ENCODE results near the gene POLR3H. TPM values are rescaled to one million over a fixed set of nuclear protein-coding genes. Genes with fewer than 3 reads are reported as not detected.

POLR3H gene
- total RNA-seq, 1 donor from 2014 or later, result 44.5 TPM

- Histone ChIP-seq H3K9me3 (ENCODE audit: insufficient read depth, low read depth, low read length) (no peaks in the 10 kb centered on the region), H3K4me2 (ENCODE audit: low read length) (peak overlapping the region; percentile 64), H3K4me3 (ENCODE audit: insufficient read depth, low read depth, low read length) (no peak overlapping the region), H3K36me3 (ENCODE audit: insufficient read depth, low read length) (no peaks in the 10 kb centered on the region), H3K9ac (ENCODE audit: low read length) (peak overlapping the region; percentile 68), H3K4me1 (ENCODE audit: insufficient read depth, low read length) (peaks cover 45% of the 10 kb centered on the region), H3K27ac (ENCODE audit: low read depth, low read length) (peak overlapping the region; percentile 56), H3K27me3 (ENCODE audit: insufficient read depth, low read length) (no peaks in the 10 kb centered on the region), H3K79me2 (ENCODE audit: insufficient read depth, low read length) (peaks cover 83% of the 10 kb centered on the region), H4K20me1 (ENCODE audit: insufficient read depth, low read length) (peaks cover 76% of the 10 kb centered on the region), H2AFZ (ENCODE audit: low read depth, low read length) (no peak overlapping the region)
- FAIRE-seq, result no peak
- H3K36me3 Mint-ChIP-seq (ENCODE audit: low read depth, unreplicated experiment), result no peaks in the 10 kb centered on the region
- TF ChIP-seq CTCF (IDR thresholded peaks at IDR 0.05; ENCODE audit: insufficient read depth, low read depth, low read length) (no peak), EZH2 (IDR thresholded peaks at IDR 0.05; ENCODE audit: insufficient read depth, low read length) (no peak)
- H3K4me3 Mint-ChIP-seq (ENCODE audit: unreplicated experiment), result no peak overlapping the region
- peak overlapping the region; percentile 10 for H3K27ac Mint-ChIP-seq (ENCODE audit: unreplicated experiment)
- H3K9me3 Mint-ChIP-seq (ENCODE audit: unreplicated experiment), result no peaks in the 10 kb centered on the region
- H3K4me1 Mint-ChIP-seq (ENCODE audit: low read depth, unreplicated experiment), result peaks cover 36% of the 10 kb centered on the region
- no peaks in the 10 kb centered on the region for H3K27me3 Mint-ChIP-seq (ENCODE audit: low read depth, unreplicated experiment)
- peak; percentile 72 for DNase-seq (ENCODE audit: low read depth)
Measured at GRCh38 chr22:41480397-41480735, 63.9 kb downstream of the POLR3H start.

- H3K4me3 ChIP-seq (ENCODE audit: insufficient read depth, low read depth, low read length), result no peak overlapping the region
- FAIRE-seq, result no peak
Measured at GRCh38 chr22:41479671-41480396, 64.4 kb downstream of the POLR3H start.

More at GRCh38 chr22:41479671-41480396, 64.4 kb downstream of the POLR3H start:
- Histone ChIP-seq H3K27me3 (ENCODE audit: insufficient read depth, low read length) (no peaks in the 10 kb centered on the region), H3K4me2 (ENCODE audit: low read length) (peak overlapping the region; percentile 64), H3K4me1 (ENCODE audit: insufficient read depth, low read length) (peaks cover 45% of the 10 kb centered on the region), H3K9ac (ENCODE audit: low read length) (peak overlapping the region; percentile 68), H3K27ac (ENCODE audit: low read depth, low read length) (peak overlapping the region; percentile 56), H3K79me2 (ENCODE audit: insufficient read depth, low read length) (peaks cover 85% of the 10 kb centered on the region), H3K36me3 (ENCODE audit: insufficient read depth, low read length) (no peaks in the 10 kb centered on the region), H4K20me1 (ENCODE audit: insufficient read depth, low read length) (peaks cover 76% of the 10 kb centered on the region), H2AFZ (ENCODE audit: low read depth, low read length) (no peak overlapping the region), H3K9me3 (ENCODE audit: insufficient read depth, low read depth, low read length) (no peaks in the 10 kb centered on the region)
- no peaks in the 10 kb centered on the region for H3K36me3 Mint-ChIP-seq (ENCODE audit: low read depth, unreplicated experiment)
- H3K4me1 Mint-ChIP-seq (ENCODE audit: low read depth, unreplicated experiment), result peaks cover 36% of the 10 kb centered on the region
- H3K27ac Mint-ChIP-seq (ENCODE audit: unreplicated experiment), result peak overlapping the region; percentile 58
- H3K27me3 Mint-ChIP-seq (ENCODE audit: low read depth, unreplicated experiment), result no peaks in the 10 kb centered on the region
- peak overlapping the region; percentile 57 for H3K4me3 Mint-ChIP-seq (ENCODE audit: unreplicated experiment)
- TF ChIP-seq CTCF (IDR thresholded peaks at IDR 0.05; ENCODE audit: insufficient read depth, low read depth, low read length) (no peak), EZH2 (IDR thresholded peaks at IDR 0.05; ENCODE audit: insufficient read depth, low read length) (no peak)
- DNase-seq (ENCODE audit: low read depth), result peak; percentile 58
- no peaks in the 10 kb centered on the region for H3K9me3 Mint-ChIP-seq (ENCODE audit: unreplicated experiment)

Measured in astrocyte (in vitro differentiated cells and primary cell).